A549 (cell line): Measurements from ENCODE around the gene UBQLN2.

ENCODE experiments used
- CHD4 ChIP-seq: fragments of 200-600 bp; sonication (generic); IDR thresholded peaks from 2 replicates; pipeline ENCODE4 v1.6.1; 2016; ENCODE audit warnings: antibody characterized with exemption, mild to moderate bottlenecking, borderline replicate concordance
- EP300 ChIP-seq, 2 experiments: fragments of >200 bp; sonication (Bioruptor Twin); formaldehyde crosslinking; IDR thresholded peaks; 2 replicates in 1 of 2; 3 replicates in 1 of 2; pipeline ENCODE4 v1.6.1; 2016 to 2017
- JUN ChIP-seq, 2 experiments: fragments of >200 bp; sonication (Bioruptor Twin); formaldehyde crosslinking; IDR thresholded peaks; 2 replicates in 1 of 2; 3 replicates in 1 of 2; pipeline ENCODE4 v1.6.1; 2016 to 2017
- MAZ ChIP-seq: fragments of 150-350 bp; IDR thresholded peaks from 2 replicates; pipeline ENCODE4 v1.6.1; 2014; ENCODE audit warnings: antibody characterized with exemption, low read depth, low read length, borderline replicate concordance
- RCOR1 ChIP-seq: fragments of 150-350 bp; IDR thresholded peaks from 2 replicates; pipeline ENCODE4 v1.6.1; 2014; ENCODE audit warnings: antibody characterized with exemption, low read length, low read depth
- SREBF2 ChIP-seq: fragments of 450-650 bp; IDR thresholded peaks from 2 replicates; pipeline ENCODE4 v1.6.1; 2014; ENCODE audit warnings: mild to moderate bottlenecking, moderate library complexity
- TF ChIP-seq, protein P1 (sequence below): fragments of 150-350 bp; IDR thresholded peaks from 2 replicates; pipeline ENCODE4 v1.6.1; 2014; ENCODE audit warnings: low read depth, mild to moderate bottlenecking, low read length
- TF ChIP-seq, protein P2 (sequence below): fragments of >200 bp; sonication (Bioruptor Twin); formaldehyde crosslinking; IDR thresholded peaks from 3 replicates; pipeline ENCODE4 v1.5.1; 2016
- TF ChIP-seq, protein P3 (sequence below): fragments of 200-600 bp; sonication (generic); IDR thresholded peaks from 2 replicates; pipeline ENCODE4 v1.6.1; 2016; ENCODE audit warnings: antibody characterized with exemption, mild to moderate bottlenecking, moderate library complexity

DNA sequence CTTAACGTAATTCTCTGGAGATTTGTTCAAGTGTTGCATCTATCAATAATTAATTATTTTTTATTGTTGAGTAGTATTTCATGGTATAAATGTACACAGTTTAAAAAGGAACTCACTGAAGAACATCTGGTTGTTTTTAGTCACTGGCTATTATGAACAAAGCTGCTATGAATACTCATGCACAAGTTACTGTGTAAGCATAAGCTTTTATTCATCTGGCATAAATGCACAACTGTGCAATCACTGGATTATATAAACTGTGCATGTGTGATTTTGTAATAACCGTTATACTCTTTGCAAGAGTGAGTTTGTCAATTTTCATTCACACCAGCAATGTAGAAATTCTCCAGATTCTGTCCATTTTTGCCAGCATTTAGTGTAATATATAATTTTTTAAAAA is 43.8 kb upstream of the UBQLN2 start:
- TF ChIP-seq RCOR1 (no peak), JUN (IDR thresholded peaks at IDR 0.05) (no peak), EP300 (IDR thresholded peaks at IDR 0.05) (no peak), MAZ (no peak), CHD4 (no peak), SREBF2 (no peak)
- TF ChIP-seq, protein P1, sequence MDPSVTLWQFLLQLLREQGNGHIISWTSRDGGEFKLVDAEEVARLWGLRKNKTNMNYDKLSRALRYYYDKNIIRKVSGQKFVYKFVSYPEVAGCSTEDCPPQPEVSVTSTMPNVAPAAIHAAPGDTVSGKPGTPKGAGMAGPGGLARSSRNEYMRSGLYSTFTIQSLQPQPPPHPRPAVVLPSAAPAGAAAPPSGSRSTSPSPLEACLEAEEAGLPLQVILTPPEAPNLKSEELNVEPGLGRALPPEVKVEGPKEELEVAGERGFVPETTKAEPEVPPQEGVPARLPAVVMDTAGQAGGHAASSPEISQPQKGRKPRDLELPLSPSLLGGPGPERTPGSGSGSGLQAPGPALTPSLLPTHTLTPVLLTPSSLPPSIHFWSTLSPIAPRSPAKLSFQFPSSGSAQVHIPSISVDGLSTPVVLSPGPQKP: no peak
- TF ChIP-seq, protein P2, sequence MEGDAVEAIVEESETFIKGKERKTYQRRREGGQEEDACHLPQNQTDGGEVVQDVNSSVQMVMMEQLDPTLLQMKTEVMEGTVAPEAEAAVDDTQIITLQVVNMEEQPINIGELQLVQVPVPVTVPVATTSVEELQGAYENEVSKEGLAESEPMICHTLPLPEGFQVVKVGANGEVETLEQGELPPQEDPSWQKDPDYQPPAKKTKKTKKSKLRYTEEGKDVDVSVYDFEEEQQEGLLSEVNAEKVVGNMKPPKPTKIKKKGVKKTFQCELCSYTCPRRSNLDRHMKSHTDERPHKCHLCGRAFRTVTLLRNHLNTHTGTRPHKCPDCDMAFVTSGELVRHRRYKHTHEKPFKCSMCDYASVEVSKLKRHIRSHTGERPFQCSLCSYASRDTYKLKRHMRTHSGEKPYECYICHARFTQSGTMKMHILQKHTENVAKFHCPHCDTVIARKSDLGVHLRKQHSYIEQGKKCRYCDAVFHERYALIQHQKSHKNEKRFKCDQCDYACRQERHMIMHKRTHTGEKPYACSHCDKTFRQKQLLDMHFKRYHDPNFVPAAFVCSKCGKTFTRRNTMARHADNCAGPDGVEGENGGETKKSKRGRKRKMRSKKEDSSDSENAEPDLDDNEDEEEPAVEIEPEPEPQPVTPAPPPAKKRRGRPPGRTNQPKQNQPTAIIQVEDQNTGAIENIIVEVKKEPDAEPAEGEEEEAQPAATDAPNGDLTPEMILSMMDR: no peak
- TF ChIP-seq, protein P3, sequence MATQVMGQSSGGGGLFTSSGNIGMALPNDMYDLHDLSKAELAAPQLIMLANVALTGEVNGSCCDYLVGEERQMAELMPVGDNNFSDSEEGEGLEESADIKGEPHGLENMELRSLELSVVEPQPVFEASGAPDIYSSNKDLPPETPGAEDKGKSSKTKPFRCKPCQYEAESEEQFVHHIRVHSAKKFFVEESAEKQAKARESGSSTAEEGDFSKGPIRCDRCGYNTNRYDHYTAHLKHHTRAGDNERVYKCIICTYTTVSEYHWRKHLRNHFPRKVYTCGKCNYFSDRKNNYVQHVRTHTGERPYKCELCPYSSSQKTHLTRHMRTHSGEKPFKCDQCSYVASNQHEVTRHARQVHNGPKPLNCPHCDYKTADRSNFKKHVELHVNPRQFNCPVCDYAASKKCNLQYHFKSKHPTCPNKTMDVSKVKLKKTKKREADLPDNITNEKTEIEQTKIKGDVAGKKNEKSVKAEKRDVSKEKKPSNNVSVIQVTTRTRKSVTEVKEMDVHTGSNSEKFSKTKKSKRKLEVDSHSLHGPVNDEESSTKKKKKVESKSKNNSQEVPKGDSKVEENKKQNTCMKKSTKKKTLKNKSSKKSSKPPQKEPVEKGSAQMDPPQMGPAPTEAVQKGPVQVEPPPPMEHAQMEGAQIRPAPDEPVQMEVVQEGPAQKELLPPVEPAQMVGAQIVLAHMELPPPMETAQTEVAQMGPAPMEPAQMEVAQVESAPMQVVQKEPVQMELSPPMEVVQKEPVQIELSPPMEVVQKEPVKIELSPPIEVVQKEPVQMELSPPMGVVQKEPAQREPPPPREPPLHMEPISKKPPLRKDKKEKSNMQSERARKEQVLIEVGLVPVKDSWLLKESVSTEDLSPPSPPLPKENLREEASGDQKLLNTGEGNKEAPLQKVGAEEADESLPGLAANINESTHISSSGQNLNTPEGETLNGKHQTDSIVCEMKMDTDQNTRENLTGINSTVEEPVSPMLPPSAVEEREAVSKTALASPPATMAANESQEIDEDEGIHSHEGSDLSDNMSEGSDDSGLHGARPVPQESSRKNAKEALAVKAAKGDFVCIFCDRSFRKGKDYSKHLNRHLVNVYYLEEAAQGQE: no peak
